Measurements from ENCODE around the gene LRBA. TPM values are rescaled to one million over a fixed set of nuclear protein-coding genes. Genes with fewer than 3 reads are reported as not detected.

LRBA gene
- total and polyA plus RNA-seq, 9 of the 15 experiments (the other 6 are each of a cell fraction or from before 2014, with no cell fraction given), result 24.2 to 88.7 (median 59.7) TPM

DNA sequence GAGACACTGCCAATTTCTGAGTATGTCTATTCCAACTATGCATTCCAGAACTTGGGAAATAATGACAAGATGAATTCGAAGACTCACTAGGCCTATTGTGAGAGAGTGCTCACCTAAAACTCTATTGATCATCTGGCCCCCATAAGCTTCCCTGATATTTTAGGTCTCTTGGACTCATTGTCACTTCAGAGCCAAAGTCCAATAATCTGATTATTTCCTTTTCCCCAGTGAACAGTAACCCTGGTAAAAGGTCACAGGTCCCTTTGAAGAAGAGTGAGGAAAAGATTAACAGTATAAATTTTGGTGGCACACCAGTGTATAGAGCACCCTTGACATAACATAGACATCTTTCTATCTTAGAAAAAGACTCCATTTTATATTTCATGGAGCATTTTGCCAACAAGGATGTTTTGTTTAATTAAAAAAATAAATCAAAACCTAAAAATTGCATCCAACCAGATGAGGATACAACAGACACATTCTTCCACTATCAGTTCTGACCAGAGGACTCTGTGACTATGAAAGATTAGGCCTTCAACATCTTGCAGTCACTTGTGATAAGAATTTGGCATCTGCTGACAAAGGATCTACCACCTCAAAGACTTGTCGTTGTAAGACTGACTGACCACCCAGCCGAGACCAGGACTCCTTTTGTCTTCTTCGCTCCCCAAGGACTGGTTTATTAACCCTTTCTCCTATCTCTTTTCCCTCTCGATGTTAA lies 241.2 kb downstream of the LRBA start (continued):
- TF ChIP-seq, protein P1, sequence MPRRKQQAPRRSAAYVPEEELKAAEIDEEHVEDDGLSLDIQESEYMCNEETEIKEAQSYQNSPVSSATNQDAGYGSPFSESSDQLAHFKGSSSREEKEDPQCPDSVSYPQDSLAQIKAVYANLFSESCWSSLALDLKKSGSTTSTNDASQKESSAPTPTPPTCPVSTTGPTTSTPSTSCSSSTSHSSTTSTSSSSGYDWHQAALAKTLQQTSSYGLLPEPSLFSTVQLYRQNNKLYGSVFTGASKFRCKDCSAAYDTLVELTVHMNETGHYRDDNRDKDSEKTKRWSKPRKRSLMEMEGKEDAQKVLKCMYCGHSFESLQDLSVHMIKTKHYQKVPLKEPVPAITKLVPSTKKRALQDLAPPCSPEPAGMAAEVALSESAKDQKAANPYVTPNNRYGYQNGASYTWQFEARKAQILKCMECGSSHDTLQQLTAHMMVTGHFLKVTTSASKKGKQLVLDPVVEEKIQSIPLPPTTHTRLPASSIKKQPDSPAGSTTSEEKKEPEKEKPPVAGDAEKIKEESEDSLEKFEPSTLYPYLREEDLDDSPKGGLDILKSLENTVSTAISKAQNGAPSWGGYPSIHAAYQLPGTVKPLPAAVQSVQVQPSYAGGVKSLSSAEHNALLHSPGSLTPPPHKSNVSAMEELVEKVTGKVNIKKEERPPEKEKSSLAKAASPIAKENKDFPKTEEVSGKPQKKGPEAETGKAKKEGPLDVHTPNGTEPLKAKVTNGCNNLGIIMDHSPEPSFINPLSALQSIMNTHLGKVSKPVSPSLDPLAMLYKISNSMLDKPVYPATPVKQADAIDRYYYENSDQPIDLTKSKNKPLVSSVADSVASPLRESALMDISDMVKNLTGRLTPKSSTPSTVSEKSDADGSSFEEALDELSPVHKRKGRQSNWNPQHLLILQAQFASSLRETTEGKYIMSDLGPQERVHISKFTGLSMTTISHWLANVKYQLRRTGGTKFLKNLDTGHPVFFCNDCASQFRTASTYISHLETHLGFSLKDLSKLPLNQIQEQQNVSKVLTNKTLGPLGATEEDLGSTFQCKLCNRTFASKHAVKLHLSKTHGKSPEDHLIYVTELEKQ (CRISPR knock-in tag; IDR thresholded peaks at IDR 0.05), result no peak
- TF ChIP-seq, protein P2, sequence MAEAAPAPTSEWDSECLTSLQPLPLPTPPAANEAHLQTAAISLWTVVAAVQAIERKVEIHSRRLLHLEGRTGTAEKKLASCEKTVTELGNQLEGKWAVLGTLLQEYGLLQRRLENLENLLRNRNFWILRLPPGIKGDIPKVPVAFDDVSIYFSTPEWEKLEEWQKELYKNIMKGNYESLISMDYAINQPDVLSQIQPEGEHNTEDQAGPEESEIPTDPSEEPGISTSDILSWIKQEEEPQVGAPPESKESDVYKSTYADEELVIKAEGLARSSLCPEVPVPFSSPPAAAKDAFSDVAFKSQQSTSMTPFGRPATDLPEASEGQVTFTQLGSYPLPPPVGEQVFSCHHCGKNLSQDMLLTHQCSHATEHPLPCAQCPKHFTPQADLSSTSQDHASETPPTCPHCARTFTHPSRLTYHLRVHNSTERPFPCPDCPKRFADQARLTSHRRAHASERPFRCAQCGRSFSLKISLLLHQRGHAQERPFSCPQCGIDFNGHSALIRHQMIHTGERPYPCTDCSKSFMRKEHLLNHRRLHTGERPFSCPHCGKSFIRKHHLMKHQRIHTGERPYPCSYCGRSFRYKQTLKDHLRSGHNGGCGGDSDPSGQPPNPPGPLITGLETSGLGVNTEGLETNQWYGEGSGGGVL (CRISPR knock-in tag; IDR thresholded peaks at IDR 0.05), result no peak
- TF ChIP-seq CCNT2 (IDR thresholded peaks at IDR 0.05; ENCODE audit: borderline replicate concordance, extremely low read depth, insufficient read length, low read depth, low read length) (peak; percentile 72), PTBP1 (IDR thresholded peaks at IDR 0.05; ENCODE audit: low read depth, low read length) (no peak), RBM17 (IDR thresholded peaks at IDR 0.05; ENCODE audit: borderline replicate concordance, low read depth, low read length) (no peak), RUNX1 (IDR thresholded peaks at IDR 0.05; ENCODE audit: low read depth) (no peak), HDGF (IDR thresholded peaks at IDR 0.05) (no peak), BRD4 (IDR thresholded peaks at IDR 0.05) (no peak), SMARCE1 (IDR thresholded peaks at IDR 0.05) (peak; percentile 83; the same call in 1 of the 2 replicates), NRF1 (conservative IDR thresholded peaks at IDR 0.05 in 1 of 2, IDR thresholded peaks at IDR 0.05 in 1 of 2) (no peak), GATAD2A (IDR thresholded peaks at IDR 0.05) (no peak)
- TF ChIP-seq, protein P3, sequence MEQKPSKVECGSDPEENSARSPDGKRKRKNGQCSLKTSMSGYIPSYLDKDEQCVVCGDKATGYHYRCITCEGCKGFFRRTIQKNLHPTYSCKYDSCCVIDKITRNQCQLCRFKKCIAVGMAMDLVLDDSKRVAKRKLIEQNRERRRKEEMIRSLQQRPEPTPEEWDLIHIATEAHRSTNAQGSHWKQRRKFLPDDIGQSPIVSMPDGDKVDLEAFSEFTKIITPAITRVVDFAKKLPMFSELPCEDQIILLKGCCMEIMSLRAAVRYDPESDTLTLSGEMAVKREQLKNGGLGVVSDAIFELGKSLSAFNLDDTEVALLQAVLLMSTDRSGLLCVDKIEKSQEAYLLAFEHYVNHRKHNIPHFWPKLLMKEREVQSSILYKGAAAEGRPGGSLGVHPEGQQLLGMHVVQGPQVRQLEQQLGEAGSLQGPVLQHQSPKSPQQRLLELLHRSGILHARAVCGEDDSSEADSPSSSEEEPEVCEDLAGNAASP (IDR thresholded peaks at IDR 0.05), result no peak

All from K562 (cell line).